Measurements from ENCODE around the gene C20orf144. TPM values are rescaled to one million over a fixed set of nuclear protein-coding genes. Genes with fewer than 3 reads are reported as not detected.

The C20orf144 gene
- total and polyA plus RNA-seq, 2 experiments from 2014 or later, result 0.26 to 0.66 TPM

DNA sequence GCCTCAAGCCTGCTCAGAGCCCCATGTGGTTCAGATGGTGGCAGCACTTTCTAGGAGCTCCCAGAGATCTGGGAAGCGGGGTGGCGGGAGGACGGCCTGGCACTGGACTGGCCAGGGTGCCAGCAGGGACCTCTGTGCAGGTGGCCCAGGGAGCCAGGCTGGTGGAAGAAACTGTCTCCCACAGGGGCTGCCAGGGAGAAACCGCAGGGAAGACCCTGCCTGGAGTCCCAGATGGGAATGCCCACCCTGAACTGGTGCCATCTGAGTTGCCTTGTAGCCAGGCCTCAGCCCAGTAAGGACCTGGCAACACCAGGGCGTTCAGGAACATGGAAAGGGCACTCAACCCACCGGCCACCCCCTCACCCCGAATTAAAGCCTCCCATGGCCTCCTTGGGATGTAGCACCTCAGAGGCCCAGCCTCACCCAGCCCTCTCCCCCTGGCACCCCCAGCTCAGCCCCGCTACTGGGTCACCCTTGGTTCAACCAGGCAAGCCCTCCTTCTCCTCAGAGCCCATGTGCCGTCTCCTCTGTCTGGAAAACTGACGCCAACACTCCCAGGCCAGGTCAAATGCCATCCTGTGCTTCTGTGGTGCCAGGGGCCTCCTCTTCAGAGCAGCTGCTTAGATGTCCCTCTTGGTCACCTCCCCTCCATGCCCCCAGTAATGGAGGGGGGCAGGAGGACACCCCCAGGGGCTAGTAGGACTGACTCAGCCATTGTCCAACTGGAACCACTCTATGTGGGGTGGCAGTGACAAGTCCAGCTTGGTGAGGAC is 5.9 kb upstream of the C20orf144 start:
- Mint-ChIP-seq H3K27ac (no peak overlapping the region), H3K9me3 (no peaks in the 10 kb centered on the region; the same call in 2 of the 3 replicates), H3K36me3 (ENCODE audit: low read depth) (no peaks in the 10 kb centered on the region; the same call in 2 of the 3 replicates), H3K4me3 (no peak overlapping the region), H3K4me1 (peaks cover 16% of the 10 kb centered on the region), H3K27me3 (ENCODE audit: insufficient read depth, low read depth, poor library complexity) (peaks cover 7% of the 10 kb centered on the region)
- Histone ChIP-seq H3K36me3 (ENCODE audit: insufficient read depth) (no peaks in the 10 kb centered on the region), H3F3A (replicated peaks; ENCODE audit: low read depth) (no peaks in the 10 kb centered on the region), H3K27me3 (ENCODE audit: insufficient read depth) (no peaks in the 10 kb centered on the region), H4K20me1 (replicated peaks; ENCODE audit: insufficient read depth) (no peaks in the 10 kb centered on the region; the same call in 1 of the 2 replicates), H3K79me2 (replicated peaks; ENCODE audit: insufficient read depth) (no peaks in the 10 kb centered on the region), H3K9me2 (ENCODE audit: insufficient read depth) (no peaks in the 10 kb centered on the region), H3K4me3 (no peak overlapping the region), H3K4me2 (no peak overlapping the region), H3K4me1 (ENCODE audit: insufficient read depth) (no peaks in the 10 kb centered on the region), H2AFZ (no peak overlapping the region), H3K27ac (ENCODE audit: low read depth) (no peak overlapping the region)
- ATAC-seq, result no peak
- no peak for DNase-seq (ENCODE audit: low spot score)
- no peak for TF ChIP-seq NANOG (IDR thresholded peaks at IDR 0.05; ENCODE audit: borderline replicate concordance)

DNA sequence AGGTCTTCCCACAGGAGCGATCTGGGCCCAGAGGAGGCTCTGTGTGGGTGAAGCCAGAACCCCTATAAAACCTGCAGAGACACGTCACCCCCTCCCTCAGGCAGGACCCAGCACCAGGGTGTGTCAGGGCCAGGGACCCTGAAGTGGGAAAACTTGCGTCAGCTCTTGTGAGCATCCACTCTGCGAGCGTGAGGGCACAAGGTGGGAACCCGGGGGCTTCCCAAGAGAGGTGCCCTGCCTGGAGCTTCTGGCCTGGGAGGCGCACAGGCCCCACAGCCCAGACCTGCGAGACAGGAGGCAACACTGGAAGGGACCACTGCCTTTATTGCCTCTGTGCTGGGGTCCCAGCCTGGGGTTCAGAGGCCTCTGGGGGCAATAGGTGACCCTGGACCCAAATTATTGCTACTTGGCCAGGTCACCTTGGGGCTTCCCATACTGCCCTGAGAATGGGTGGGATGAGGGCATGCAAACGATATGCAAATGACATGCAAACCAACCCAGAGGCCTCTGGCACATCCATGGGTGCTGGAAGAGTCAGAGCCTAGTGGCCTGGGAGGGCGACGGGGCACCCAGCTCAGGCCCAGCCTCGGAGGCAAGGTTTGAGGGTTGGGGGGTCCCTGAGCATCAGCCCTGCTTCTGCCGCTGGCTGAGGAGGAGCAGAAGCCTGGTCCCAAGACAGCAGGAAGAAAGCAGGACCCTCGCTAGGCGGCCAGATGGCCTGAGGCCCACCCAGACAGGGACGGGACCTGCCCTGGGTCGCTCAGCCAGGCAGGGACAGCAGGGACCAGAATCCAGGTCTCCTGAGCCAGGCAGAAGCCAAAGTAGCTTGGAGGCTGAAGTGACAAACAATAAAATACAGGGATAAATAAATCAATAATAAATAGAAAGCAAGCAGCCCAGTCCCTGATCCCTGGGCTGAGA is 5.1 kb upstream of the C20orf144 start:
- Histone ChIP-seq H3K9me2 (ENCODE audit: insufficient read depth) (no peaks in the 10 kb centered on the region), H3K79me2 (replicated peaks; ENCODE audit: insufficient read depth) (no peaks in the 10 kb centered on the region), H3K27me3 (ENCODE audit: insufficient read depth) (no peaks in the 10 kb centered on the region), H2AFZ (no peak overlapping the region), H3F3A (replicated peaks; ENCODE audit: low read depth) (no peaks in the 10 kb centered on the region), H3K27ac (ENCODE audit: low read depth) (no peak overlapping the region), H3K4me2 (no peak overlapping the region), H3K36me3 (ENCODE audit: insufficient read depth) (no peaks in the 10 kb centered on the region), H4K20me1 (replicated peaks; ENCODE audit: insufficient read depth) (no peaks in the 10 kb centered on the region; the same call in 1 of the 2 replicates), H3K4me1 (ENCODE audit: insufficient read depth) (no peaks in the 10 kb centered on the region), H3K4me3 (no peak overlapping the region)
- peaks cover 16% of the 10 kb centered on the region for H3K4me1 Mint-ChIP-seq
- DNase-seq (ENCODE audit: low spot score), result no peak
- H3K27ac Mint-ChIP-seq, result no peak overlapping the region
- peaks cover 11% of the 10 kb centered on the region for H3K27me3 Mint-ChIP-seq (ENCODE audit: insufficient read depth, low read depth, poor library complexity)
- H3K36me3 Mint-ChIP-seq (ENCODE audit: low read depth), result no peaks in the 10 kb centered on the region; the same call in 2 of the 3 replicates
- H3K9me3 Mint-ChIP-seq, result no peaks in the 10 kb centered on the region; the same call in 2 of the 3 replicates
- no peak for ATAC-seq
- H3K4me3 Mint-ChIP-seq, result no peak overlapping the region
- TF ChIP-seq ZNF114 (CRISPR knock-in tag; IDR thresholded peaks at IDR 0.05) (no peak), EZH2 (IDR thresholded peaks at IDR 0.05; ENCODE audit: low read depth, unreplicated experiment) (no peak), JUNB (IDR thresholded peaks at IDR 0.05; ENCODE audit: unreplicated experiment) (no peak), EZH2phosphoT487 (IDR thresholded peaks at IDR 0.05; ENCODE audit: unreplicated experiment) (no peak), ZNF331 (CRISPR knock-in tag; IDR thresholded peaks at IDR 0.05; ENCODE audit: low read depth) (no peak), NANOG (IDR thresholded peaks at IDR 0.05; ENCODE audit: borderline replicate concordance) (no peak)
- TF ChIP-seq, protein P1, sequence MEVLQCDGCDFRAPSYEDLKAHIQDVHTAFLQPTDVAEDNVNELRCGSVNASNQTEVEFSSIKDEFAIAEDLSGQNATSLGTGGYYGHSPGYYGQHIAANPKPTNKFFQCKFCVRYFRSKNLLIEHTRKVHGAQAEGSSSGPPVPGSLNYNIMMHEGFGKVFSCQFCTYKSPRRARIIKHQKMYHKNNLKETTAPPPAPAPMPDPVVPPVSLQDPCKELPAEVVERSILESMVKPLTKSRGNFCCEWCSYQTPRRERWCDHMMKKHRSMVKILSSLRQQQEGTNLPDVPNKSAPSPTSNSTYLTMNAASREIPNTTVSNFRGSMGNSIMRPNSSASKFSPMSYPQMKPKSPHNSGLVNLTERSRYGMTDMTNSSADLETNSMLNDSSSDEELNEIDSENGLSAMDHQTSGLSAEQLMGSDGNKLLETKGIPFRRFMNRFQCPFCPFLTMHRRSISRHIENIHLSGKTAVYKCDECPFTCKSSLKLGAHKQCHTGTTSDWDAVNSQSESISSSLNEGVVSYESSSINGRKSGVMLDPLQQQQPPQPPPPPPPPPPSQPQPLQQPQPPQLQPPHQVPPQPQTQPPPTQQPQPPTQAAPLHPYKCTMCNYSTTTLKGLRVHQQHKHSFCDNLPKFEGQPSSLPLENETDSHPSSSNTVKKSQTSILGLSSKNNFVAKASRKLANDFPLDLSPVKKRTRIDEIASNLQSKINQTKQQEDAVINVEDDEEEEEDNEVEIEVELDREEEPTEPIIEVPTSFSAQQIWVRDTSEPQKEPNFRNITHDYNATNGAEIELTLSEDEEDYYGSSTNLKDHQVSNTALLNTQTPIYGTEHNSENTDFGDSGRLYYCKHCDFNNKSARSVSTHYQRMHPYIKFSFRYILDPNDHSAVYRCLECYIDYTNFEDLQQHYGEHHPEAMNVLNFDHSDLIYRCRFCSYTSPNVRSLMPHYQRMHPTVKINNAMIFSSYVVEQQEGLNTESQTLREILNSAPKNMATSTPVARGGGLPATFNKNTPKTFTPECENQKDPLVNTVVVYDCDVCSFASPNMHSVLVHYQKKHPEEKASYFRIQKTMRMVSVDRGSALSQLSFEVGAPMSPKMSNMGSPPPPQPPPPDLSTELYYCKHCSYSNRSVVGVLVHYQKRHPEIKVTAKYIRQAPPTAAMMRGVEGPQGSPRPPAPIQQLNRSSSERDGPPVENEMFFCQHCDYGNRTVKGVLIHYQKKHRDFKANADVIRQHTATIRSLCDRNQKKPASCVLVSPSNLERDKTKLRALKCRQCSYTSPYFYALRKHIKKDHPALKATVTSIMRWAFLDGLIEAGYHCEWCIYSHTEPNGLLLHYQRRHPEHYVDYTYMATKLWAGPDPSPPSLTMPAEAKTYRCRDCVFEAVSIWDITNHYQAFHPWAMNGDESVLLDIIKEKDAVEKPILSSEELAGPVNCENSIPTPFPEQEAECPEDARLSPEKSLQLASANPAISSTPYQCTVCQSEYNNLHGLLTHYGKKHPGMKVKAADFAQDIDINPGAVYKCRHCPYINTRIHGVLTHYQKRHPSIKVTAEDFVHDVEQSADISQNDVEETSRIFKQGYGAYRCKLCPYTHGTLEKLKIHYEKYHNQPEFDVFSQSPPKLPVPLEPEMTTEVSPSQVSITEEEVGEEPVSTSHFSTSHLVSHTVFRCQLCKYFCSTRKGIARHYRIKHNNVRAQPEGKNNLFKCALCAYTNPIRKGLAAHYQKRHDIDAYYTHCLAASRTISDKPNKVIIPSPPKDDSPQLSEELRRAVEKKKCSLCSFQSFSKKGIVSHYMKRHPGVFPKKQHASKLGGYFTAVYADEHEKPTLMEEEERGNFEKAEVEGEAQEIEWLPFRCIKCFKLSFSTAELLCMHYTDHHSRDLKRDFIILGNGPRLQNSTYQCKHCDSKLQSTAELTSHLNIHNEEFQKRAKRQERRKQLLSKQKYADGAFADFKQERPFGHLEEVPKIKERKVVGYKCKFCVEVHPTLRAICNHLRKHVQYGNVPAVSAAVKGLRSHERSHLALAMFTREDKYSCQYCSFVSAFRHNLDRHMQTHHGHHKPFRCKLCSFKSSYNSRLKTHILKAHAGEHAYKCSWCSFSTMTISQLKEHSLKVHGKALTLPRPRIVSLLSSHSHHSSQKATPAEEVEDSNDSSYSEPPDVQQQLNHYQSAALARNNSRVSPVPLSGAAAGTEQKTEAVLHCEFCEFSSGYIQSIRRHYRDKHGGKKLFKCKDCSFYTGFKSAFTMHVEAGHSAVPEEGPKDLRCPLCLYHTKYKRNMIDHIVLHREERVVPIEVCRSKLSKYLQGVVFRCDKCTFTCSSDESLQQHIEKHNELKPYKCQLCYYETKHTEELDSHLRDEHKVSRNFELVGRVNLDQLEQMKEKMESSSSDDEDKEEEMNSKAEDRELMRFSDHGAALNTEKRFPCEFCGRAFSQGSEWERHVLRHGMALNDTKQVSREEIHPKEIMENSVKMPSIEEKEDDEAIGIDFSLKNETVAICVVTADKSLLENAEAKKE (CRISPR knock-in tag; IDR thresholded peaks at IDR 0.05), result no peak
- TF ChIP-seq, protein P2, sequence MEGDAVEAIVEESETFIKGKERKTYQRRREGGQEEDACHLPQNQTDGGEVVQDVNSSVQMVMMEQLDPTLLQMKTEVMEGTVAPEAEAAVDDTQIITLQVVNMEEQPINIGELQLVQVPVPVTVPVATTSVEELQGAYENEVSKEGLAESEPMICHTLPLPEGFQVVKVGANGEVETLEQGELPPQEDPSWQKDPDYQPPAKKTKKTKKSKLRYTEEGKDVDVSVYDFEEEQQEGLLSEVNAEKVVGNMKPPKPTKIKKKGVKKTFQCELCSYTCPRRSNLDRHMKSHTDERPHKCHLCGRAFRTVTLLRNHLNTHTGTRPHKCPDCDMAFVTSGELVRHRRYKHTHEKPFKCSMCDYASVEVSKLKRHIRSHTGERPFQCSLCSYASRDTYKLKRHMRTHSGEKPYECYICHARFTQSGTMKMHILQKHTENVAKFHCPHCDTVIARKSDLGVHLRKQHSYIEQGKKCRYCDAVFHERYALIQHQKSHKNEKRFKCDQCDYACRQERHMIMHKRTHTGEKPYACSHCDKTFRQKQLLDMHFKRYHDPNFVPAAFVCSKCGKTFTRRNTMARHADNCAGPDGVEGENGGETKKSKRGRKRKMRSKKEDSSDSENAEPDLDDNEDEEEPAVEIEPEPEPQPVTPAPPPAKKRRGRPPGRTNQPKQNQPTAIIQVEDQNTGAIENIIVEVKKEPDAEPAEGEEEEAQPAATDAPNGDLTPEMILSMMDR (conservative IDR thresholded peaks at IDR 0.05; ENCODE audit: low read depth in 2 of 2), result no peak
